Caco-2 (cell line): ENCODE data around the gene ALPL. TPM values are rescaled to one million over a fixed set of nuclear protein-coding genes. Genes with fewer than 3 reads are reported as not detected.

ENCODE experiments used
- BruUV-seq: library from RNA; stranded (reverse); fragments of 400-500 nt; replicated peaks from 2 replicates; lab custom pipeline; 2021; lab: Mats Ljungman, UMichigan
- CTCF ChIA-PET: fragments of 300-600 bp; sonication (Branson Sonifier 250); formaldehyde crosslinking; loops from one replicate; lab custom pipeline; 2022; ENCODE audit warnings: antibody characterized with exemption; lab: Charles Lee
- POLR2A ChIA-PET: fragments of 300-600 bp; sonication (Branson Sonifier 250); formaldehyde crosslinking; loops from one replicate; lab custom pipeline; 2022; ENCODE audit warnings: antibody characterized with exemption; lab: Charles Lee
- DNase-seq, 2 experiments: peaks; one replicate each; pipeline versions ENCODE4 v3.0.0 to v3.0.0-alpha.2; 2020 to 2022
- H3K27me3 ChIP-seq: replicated peaks from 2 replicates; pipeline ENCODE4 v1.6.0; 2011; ENCODE audit warnings: low read length; ENCODE audit not compliant: control insufficient read depth, insufficient read depth
- H3K36me3 ChIP-seq: 2 replicates; pipeline ENCODE4 v1.5.1; 2011; ENCODE audit warnings: low read length; ENCODE audit not compliant: control insufficient read depth, insufficient read depth
- H3K4me1 ChIP-seq: fragments of 250-450 bp; sonication (Bioruptor Pico); 2 replicates; pipeline ENCODE4 v1.5.1; 2020; ENCODE audit warnings: mild to moderate bottlenecking
- H3K4me3 ChIP-seq: 2 replicates; pipeline ENCODE4 v1.5.1; 2011; ENCODE audit warnings: low read depth, mild to moderate bottlenecking, control low read depth, low read length
- H3K9me3 ChIP-seq: fragments of 250-450 bp; sonication (Bioruptor Pico); 2 replicates; pipeline ENCODE4 v1.5.1; 2020; ENCODE audit warnings: mild to moderate bottlenecking, moderate library complexity
- H3K27ac Mint-ChIP-seq: one replicate; pipeline ENCODE4 v1.8.0; 2022; ENCODE audit warnings: mixed read lengths; ENCODE audit not compliant: unreplicated experiment
- H3K27me3 Mint-ChIP-seq: one replicate; pipeline ENCODE4 v1.8.0; 2022; ENCODE audit warnings: mixed read lengths; ENCODE audit not compliant: insufficient read depth, unreplicated experiment
- H3K36me3 Mint-ChIP-seq: one replicate; pipeline ENCODE4 v1.8.0; 2022; ENCODE audit warnings: mild to moderate bottlenecking, mixed read lengths; ENCODE audit not compliant: insufficient read depth, unreplicated experiment
- H3K4me1 Mint-ChIP-seq: one replicate; pipeline ENCODE4 v1.8.0; 2022; ENCODE audit warnings: low read depth, mixed read lengths; ENCODE audit not compliant: unreplicated experiment
- H3K4me3 Mint-ChIP-seq: one replicate; pipeline ENCODE4 v1.8.0; 2022; ENCODE audit warnings: mild to moderate bottlenecking, moderate library complexity, mixed read lengths; ENCODE audit not compliant: unreplicated experiment
- H3K9me3 Mint-ChIP-seq: one replicate; pipeline ENCODE4 v1.8.0; 2022; ENCODE audit warnings: mixed read lengths; ENCODE audit not compliant: unreplicated experiment
- CTCF ChIP-seq, 2 experiments: fragments of 200-600 bp in 1 of 2; IDR thresholded peaks; 1 replicate in 1 of 2; 2 replicates in 1 of 2; pipeline versions ENCODE4 v1.5.1 to v1.8.0; 2011 to 2022; ENCODE audit warnings: antibody characterized with exemption in 1 of 2, control low read depth in 1 of 2, inconsistent platforms in 1 of 2, low read depth in 1 of 2, low read length in 1 of 2, mild to moderate bottlenecking in 1 of 2, moderate library complexity in 1 of 2; ENCODE audit not compliant: insufficient read depth in 1 of 2, severe bottlenecking in 1 of 2, unreplicated experiment in 1 of 2
- intact Hi-C: fragments of 100-400 bp; cut with micrococcal nuclease; formaldehyde crosslinking; loops from one replicate; pipeline ENCODE4 v1.10.0; 2022; ENCODE audit not compliant: unreplicated experiment
- total RNA-seq: library from RNA; stranded (reverse); gene quantifications from 2 replicates; pipeline ENCODE4 v1.2.3, GENCODE V29; 2022

ALPL gene
- total RNA-seq, 1 experiment from 2014 or later, result 0.79 TPM

- no peaks in the 10 kb centered on the region for H3K9me3 ChIP-seq
- intact Hi-C loops, result no loop called here
- POLR2A ChIA-PET, result no interaction called here
- CTCF ChIA-PET, result no interaction called here
- H3K36me3 Mint-ChIP-seq, result no peaks in the 10 kb centered on the region
- H3K4me3 ChIP-seq, result no peak overlapping the region
- no peak for TF ChIP-seq CTCF (IDR thresholded peaks at IDR 0.05; ENCODE audit: insufficient read depth in 1 of 2, low read depth in 1 of 2, low read length in 1 of 2, severe bottlenecking in 1 of 2, unreplicated experiment in 1 of 2)
- no peak overlapping the region for H3K4me3 Mint-ChIP-seq
- no peaks in the 10 kb centered on the region for H3K27me3 Mint-ChIP-seq
- BruUV-seq, result no TSS peak
- H3K4me1 Mint-ChIP-seq, result peaks cover 6% of the 10 kb centered on the region
- H3K36me3 ChIP-seq, result no peaks in the 10 kb centered on the region
- H3K27me3 ChIP-seq, result no peaks in the 10 kb centered on the region
- H3K4me1 ChIP-seq, result no peaks in the 10 kb centered on the region
- no peak for DNase-seq
- no peaks in the 10 kb centered on the region for H3K9me3 Mint-ChIP-seq
- H3K27ac Mint-ChIP-seq, result peak overlapping the region; percentile 8
Observed at GRCh38 chr1:21604208-21604957, 95.2 kb downstream of the ALPL start.

GRCh38 chr1:21605012-21605715, 95.9 kb downstream of the ALPL start:
- ChIA-PET POLR2A (no interaction called here), CTCF (no interaction called here)
- H3K36me3 ChIP-seq, result no peaks in the 10 kb centered on the region
- no peaks in the 10 kb centered on the region for H3K27me3 ChIP-seq
- TF ChIP-seq CTCF (IDR thresholded peaks at IDR 0.05; ENCODE audit: insufficient read depth in 1 of 2, low read depth in 1 of 2, low read length in 1 of 2, severe bottlenecking in 1 of 2, unreplicated experiment in 1 of 2), result no peak
- Mint-ChIP-seq H3K9me3 (no peaks in the 10 kb centered on the region), H3K27me3 (no peaks in the 10 kb centered on the region), H3K36me3 (no peaks in the 10 kb centered on the region), H3K4me1 (peaks cover 6% of the 10 kb centered on the region), H3K4me3 (no peak overlapping the region), H3K27ac (no peak overlapping the region)
- no peak overlapping the region for H3K4me3 ChIP-seq
- no peak for DNase-seq
- no peaks in the 10 kb centered on the region for H3K4me1 ChIP-seq
- H3K9me3 ChIP-seq, result no peaks in the 10 kb centered on the region
- no TSS peak for BruUV-seq
- intact Hi-C loops, result no loop called here

- Histone ChIP-seq H3K27me3 (no peaks in the 10 kb centered on the region), H3K9me3 (no peaks in the 10 kb centered on the region), H3K4me1 (no peaks in the 10 kb centered on the region), H3K4me3 (no peak overlapping the region), H3K36me3 (no peaks in the 10 kb centered on the region)
- no peaks in the 10 kb centered on the region for H3K36me3 Mint-ChIP-seq
- no peaks in the 10 kb centered on the region for H3K9me3 Mint-ChIP-seq
- BruUV-seq, result no TSS peak
- H3K4me3 Mint-ChIP-seq, result no peak overlapping the region
- no peak for DNase-seq
- H3K27me3 Mint-ChIP-seq, result no peaks in the 10 kb centered on the region
- no peak for TF ChIP-seq CTCF (IDR thresholded peaks at IDR 0.05; ENCODE audit: insufficient read depth in 1 of 2, low read depth in 1 of 2, low read length in 1 of 2, severe bottlenecking in 1 of 2, unreplicated experiment in 1 of 2)
- peaks cover 6% of the 10 kb centered on the region for H3K4me1 Mint-ChIP-seq
- no peak overlapping the region for H3K27ac Mint-ChIP-seq
- intact Hi-C loops, result no loop called here
- POLR2A ChIA-PET, result no interaction called here
- CTCF ChIA-PET, result no interaction called here
Observed at GRCh38 chr1:21605964-21606705, 96.9 kb downstream of the ALPL start.
